ENCODE measurements around the gene C2orf92. TPM values are rescaled to one million over a fixed set of nuclear protein-coding genes. Genes with fewer than 3 reads are reported as not detected.
A peak's percentile ranks its signal among the peaks of the same experiment; 100 is the strongest.

The C2orf92 gene
- polyA plus RNA-seq, 1 donor from 2014 or later: 10.7 TPM

DNA sequence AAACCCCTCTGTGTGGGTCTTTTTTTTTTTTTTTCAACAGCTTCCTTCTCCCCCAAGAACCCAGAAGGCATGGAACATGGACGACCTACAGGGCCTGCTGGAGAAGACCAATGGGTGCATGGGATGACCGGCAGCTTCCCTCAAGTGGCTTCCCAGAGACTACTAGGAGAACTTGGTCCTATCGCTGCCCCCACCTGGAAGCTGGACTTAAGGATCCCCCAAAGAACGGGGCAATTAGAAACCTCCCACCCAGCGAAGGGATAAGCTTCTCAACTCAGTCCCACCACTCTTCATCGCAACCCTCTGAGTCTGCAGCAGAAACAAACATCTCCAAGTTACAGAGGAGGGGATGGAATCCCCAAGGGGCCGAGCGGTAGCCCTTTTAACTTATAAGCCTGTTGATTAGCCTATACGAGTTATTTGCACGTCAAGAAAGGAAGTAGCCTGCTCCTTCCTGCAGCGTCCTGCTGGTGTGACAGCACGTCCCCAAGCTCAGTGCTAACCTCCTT, 7.1 kb upstream of the C2orf92 start:
- H3K9me3 ChIP-seq (ENCODE audit: low read length): no peaks in the 10 kb centered on the region
- H3K27me3 ChIP-seq (ENCODE audit: insufficient read depth, low read depth, low read length): no peaks in the 10 kb centered on the region
- peaks cover 20% of the 10 kb centered on the region for H3K79me2 ChIP-seq (replicated peaks; ENCODE audit: insufficient read depth, low read length)
- TF ChIP-seq, protein P1, sequence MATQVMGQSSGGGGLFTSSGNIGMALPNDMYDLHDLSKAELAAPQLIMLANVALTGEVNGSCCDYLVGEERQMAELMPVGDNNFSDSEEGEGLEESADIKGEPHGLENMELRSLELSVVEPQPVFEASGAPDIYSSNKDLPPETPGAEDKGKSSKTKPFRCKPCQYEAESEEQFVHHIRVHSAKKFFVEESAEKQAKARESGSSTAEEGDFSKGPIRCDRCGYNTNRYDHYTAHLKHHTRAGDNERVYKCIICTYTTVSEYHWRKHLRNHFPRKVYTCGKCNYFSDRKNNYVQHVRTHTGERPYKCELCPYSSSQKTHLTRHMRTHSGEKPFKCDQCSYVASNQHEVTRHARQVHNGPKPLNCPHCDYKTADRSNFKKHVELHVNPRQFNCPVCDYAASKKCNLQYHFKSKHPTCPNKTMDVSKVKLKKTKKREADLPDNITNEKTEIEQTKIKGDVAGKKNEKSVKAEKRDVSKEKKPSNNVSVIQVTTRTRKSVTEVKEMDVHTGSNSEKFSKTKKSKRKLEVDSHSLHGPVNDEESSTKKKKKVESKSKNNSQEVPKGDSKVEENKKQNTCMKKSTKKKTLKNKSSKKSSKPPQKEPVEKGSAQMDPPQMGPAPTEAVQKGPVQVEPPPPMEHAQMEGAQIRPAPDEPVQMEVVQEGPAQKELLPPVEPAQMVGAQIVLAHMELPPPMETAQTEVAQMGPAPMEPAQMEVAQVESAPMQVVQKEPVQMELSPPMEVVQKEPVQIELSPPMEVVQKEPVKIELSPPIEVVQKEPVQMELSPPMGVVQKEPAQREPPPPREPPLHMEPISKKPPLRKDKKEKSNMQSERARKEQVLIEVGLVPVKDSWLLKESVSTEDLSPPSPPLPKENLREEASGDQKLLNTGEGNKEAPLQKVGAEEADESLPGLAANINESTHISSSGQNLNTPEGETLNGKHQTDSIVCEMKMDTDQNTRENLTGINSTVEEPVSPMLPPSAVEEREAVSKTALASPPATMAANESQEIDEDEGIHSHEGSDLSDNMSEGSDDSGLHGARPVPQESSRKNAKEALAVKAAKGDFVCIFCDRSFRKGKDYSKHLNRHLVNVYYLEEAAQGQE (IDR thresholded peaks at IDR 0.05; ENCODE audit: borderline replicate concordance): no peak
- TF ChIP-seq TAF1 (IDR thresholded peaks at IDR 0.05; ENCODE audit: low read depth) (no peak), EP300 (conservative IDR thresholded peaks at IDR 0.05; ENCODE audit: poor library complexity, severe bottlenecking) (no peak), POLR2AphosphoS5 (IDR thresholded peaks at IDR 0.05) (no peak), RAD21 (conservative IDR thresholded peaks at IDR 0.05) (no peak), EZH2 (IDR thresholded peaks at IDR 0.05; ENCODE audit: borderline replicate concordance, insufficient read depth, low read length, poor library complexity, severe bottlenecking) (no peak)
- TF ChIP-seq, protein P2, sequence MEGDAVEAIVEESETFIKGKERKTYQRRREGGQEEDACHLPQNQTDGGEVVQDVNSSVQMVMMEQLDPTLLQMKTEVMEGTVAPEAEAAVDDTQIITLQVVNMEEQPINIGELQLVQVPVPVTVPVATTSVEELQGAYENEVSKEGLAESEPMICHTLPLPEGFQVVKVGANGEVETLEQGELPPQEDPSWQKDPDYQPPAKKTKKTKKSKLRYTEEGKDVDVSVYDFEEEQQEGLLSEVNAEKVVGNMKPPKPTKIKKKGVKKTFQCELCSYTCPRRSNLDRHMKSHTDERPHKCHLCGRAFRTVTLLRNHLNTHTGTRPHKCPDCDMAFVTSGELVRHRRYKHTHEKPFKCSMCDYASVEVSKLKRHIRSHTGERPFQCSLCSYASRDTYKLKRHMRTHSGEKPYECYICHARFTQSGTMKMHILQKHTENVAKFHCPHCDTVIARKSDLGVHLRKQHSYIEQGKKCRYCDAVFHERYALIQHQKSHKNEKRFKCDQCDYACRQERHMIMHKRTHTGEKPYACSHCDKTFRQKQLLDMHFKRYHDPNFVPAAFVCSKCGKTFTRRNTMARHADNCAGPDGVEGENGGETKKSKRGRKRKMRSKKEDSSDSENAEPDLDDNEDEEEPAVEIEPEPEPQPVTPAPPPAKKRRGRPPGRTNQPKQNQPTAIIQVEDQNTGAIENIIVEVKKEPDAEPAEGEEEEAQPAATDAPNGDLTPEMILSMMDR (IDR thresholded peaks at IDR 0.05; ENCODE audit: poor library complexity, severe bottlenecking): no peak
- peak overlapping the region; percentile 94 for H3K27ac ChIP-seq (ENCODE audit: low read length)
- peak overlapping the region; percentile 86 for H3K4me2 ChIP-seq (ENCODE audit: low read length)
- no peaks in the 10 kb centered on the region for H3F3A ChIP-seq (ENCODE audit: insufficient read depth, low read length, poor library complexity, severe bottlenecking)
- no peaks in the 10 kb centered on the region for H3K36me3 ChIP-seq (ENCODE audit: insufficient read depth, low read length)
- peak overlapping the region; percentile 95 for H3K4me3 ChIP-seq (ENCODE audit: low read length)
- no peaks in the 10 kb centered on the region for H3K9me2 ChIP-seq (ENCODE audit: insufficient read depth, low read length)
- no peak overlapping the region for H2AFZ ChIP-seq (ENCODE audit: low read depth, low read length)
- H3K9ac ChIP-seq (ENCODE audit: low read length): peak overlapping the region; percentile 91
- H4K20me1 ChIP-seq (ENCODE audit: insufficient read depth): no peaks in the 10 kb centered on the region

DNA sequence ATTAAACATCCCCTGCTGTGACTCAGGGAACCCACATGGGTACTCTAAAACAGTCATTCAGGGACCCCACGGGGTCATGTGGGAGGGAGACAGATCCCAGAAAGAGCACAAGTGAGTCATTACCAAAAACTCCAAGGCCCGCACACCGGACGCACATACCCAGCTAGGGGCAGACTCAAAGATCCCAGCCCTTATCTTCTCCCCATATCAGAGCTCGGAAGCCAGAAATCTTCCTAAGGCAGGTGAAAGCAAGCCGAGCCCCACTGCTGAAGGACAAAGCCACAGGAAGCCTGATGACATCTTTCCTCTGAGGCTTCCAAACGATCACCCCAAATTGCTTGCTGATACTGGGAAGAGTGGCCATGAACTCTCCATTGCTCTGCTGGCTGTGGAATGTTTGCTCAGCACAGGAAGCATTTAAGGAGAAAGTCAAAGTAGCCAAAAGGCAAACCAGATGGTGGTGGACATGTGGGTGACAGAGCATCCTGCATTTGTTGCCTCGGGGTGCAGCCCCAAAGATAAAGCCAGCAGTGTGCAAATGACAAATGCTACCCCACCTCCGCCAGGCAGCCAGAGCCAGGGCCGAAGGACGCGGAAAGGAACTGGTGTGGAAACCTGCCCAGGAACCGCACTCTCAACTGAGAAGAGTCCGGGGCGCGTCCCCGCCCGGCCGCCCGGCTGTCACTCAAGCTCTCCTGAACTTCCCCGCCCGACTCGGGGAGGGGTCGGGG, 6.5 kb upstream of the C2orf92 start:
- Histone ChIP-seq H3K36me3 (ENCODE audit: insufficient read depth, low read length) (no peaks in the 10 kb centered on the region), H3K79me2 (replicated peaks; ENCODE audit: insufficient read depth, low read length) (peaks cover 20% of the 10 kb centered on the region), H3K9me3 (ENCODE audit: low read length) (no peaks in the 10 kb centered on the region), H4K20me1 (ENCODE audit: insufficient read depth) (no peaks in the 10 kb centered on the region), H3K4me2 (ENCODE audit: low read length) (peak overlapping the region; percentile 86), H3K9ac (ENCODE audit: low read length) (peak overlapping the region; percentile 91), H3K27me3 (ENCODE audit: insufficient read depth, low read depth, low read length) (no peaks in the 10 kb centered on the region), H3K9me2 (ENCODE audit: insufficient read depth, low read length) (no peaks in the 10 kb centered on the region), H3K4me3 (ENCODE audit: low read length) (peak overlapping the region; percentile 95), H3K27ac (ENCODE audit: low read length) (peak overlapping the region; percentile 94), H3F3A (ENCODE audit: insufficient read depth, low read length, poor library complexity, severe bottlenecking) (no peaks in the 10 kb centered on the region), H2AFZ (ENCODE audit: low read depth, low read length) (peak overlapping the region; percentile 15)
- TF ChIP-seq RAD21 (conservative IDR thresholded peaks at IDR 0.05) (no peak), TAF1 (IDR thresholded peaks at IDR 0.05; ENCODE audit: low read depth) (peak; percentile 83), EP300 (conservative IDR thresholded peaks at IDR 0.05; ENCODE audit: poor library complexity, severe bottlenecking) (no peak), MXI1 (conservative IDR thresholded peaks at IDR 0.05; ENCODE audit: poor library complexity, severe bottlenecking) (peak; percentile 45)
- TF ChIP-seq, protein P1 (IDR thresholded peaks at IDR 0.05; ENCODE audit: borderline replicate concordance): peak; percentile 54
